Endothelial cell of umbilical vein (primary cell): ENCODE data around the gene MFSD6L. TPM values are rescaled to one million over a fixed set of nuclear protein-coding genes. Genes with fewer than 3 reads are reported as not detected.

Source experiments
- BruUV-seq: library from RNA; stranded (reverse); fragments of 400-500 nt; replicated peaks from 2 replicates; lab custom pipeline; 2021; lab: Mats Ljungman, UMichigan
- CTCF ChIA-PET: fragments of 300-600, 350-600 bp; sonication (Branson Sonifier 250); formaldehyde crosslinking; loops from one replicate; lab custom pipeline; 2021; ENCODE audit warnings: antibody characterized with exemption, inconsistent platforms; lab: Charles Lee
- POLR2A ChIA-PET: fragments of 300-600, 350-600 bp; sonication (Branson Sonifier 250); formaldehyde crosslinking; loops from one replicate; lab custom pipeline; 2021; ENCODE audit warnings: antibody characterized with exemption, inconsistent platforms; lab: Charles Lee
- DNase-seq: peaks from one replicate; pipeline ENCODE4 v3.0.0-alpha.2; 2011; ENCODE audit warnings: low read depth, low spot score
- FAIRE-seq: peaks from 2 replicates; lab custom pipeline; 2011; peaks lifted over from hg19 to GRCh38; lab: Jason Lieb, UNC
- H2AFZ ChIP-seq: 2 replicates; pipeline ENCODE4 v1.6.0; 2012; ENCODE audit warnings: low read depth, low read length, control low read depth, inconsistent platforms
- H3K27ac ChIP-seq: 2 replicates; pipeline ENCODE4 v1.5.1; 2011; ENCODE audit warnings: low read depth, mild to moderate bottlenecking, control low read depth, low read length, moderate library complexity; ENCODE audit not compliant: insufficient read depth
- H3K27me3 ChIP-seq, 2 experiments: 2 replicates each; pipeline versions ENCODE4 v1.6.0 to v1.6.1; 2011; ENCODE audit warnings: low read length in 2 of 2, mixed read lengths in 1 of 2; ENCODE audit not compliant: control insufficient read depth in 2 of 2, insufficient read depth in 2 of 2
- H3K36me3 ChIP-seq, 2 experiments: 2 replicates in 1 of 2; 3 replicates in 1 of 2; pipeline ENCODE4 v1.5.1; 2011; ENCODE audit warnings: low read length in 2 of 2, mild to moderate bottlenecking in 1 of 2, moderate library complexity in 1 of 2; ENCODE audit not compliant: control insufficient read depth in 2 of 2, insufficient read depth in 2 of 2; ENCODE audit errors: extremely low read depth in 1 of 2
- H3K4me1 ChIP-seq: 3 replicates; pipeline ENCODE4 v1.5.1; 2011; ENCODE audit warnings: mild to moderate bottlenecking, low read length; ENCODE audit not compliant: control insufficient read depth, insufficient read depth; ENCODE audit errors: extremely low read depth
- H3K4me2 ChIP-seq: 2 replicates; pipeline ENCODE4 v1.6.1; 2011; ENCODE audit warnings: low read length, control low read depth, mixed read lengths; ENCODE audit not compliant: insufficient read depth
- H3K4me3 ChIP-seq, 3 experiments: fragments of 200-600 bp in 1 of 3; sonication (generic), shearing (Covaris generic) in 1 of 3; replicated peaks in 1 of 3; 2 replicates each; pipeline ENCODE4 v1.5.1; 2011 to 2016; ENCODE audit warnings: control low read depth in 3 of 3, low read length in 3 of 3, mild to moderate bottlenecking in 2 of 3, inconsistent platforms in 1 of 3, low read depth in 1 of 3, moderate library complexity in 1 of 3; ENCODE audit not compliant: insufficient read depth in 1 of 3
- H3K79me2 ChIP-seq: 2 replicates; pipeline ENCODE4 v1.6.0; 2012; ENCODE audit warnings: low read length, inconsistent platforms; ENCODE audit not compliant: control insufficient read depth, insufficient read depth
- H3K9ac ChIP-seq: replicated peaks from 2 replicates; pipeline ENCODE3; 2011; ENCODE audit warnings: low read length, control low read depth; ENCODE audit not compliant: insufficient read depth; ENCODE audit errors: extremely low read depth
- H3K9me1 ChIP-seq: replicated peaks from 3 replicates; pipeline ENCODE4 v1.6.0; 2011; ENCODE audit warnings: mild to moderate bottlenecking, low read length; ENCODE audit not compliant: control insufficient read depth, insufficient read depth; ENCODE audit errors: extremely low read depth
- H3K9me3 ChIP-seq: replicated peaks from 2 replicates; pipeline ENCODE4 v1.5.1; 2012; ENCODE audit warnings: low read length, inconsistent platforms; ENCODE audit not compliant: control insufficient read depth, insufficient read depth
- H4K20me1 ChIP-seq: replicated peaks from 2 replicates; pipeline ENCODE3; 2011; ENCODE audit warnings: mild to moderate bottlenecking, low read length; ENCODE audit not compliant: control insufficient read depth, insufficient read depth; ENCODE audit errors: extremely low read depth
- CTCF ChIP-seq, 2 donors: IDR thresholded peaks; 1 replicate in 1 of 2; 2 replicates in 1 of 2; pipeline ENCODE4 v1.5.1; 2011; ENCODE audit warnings: low read length in 2 of 2, mild to moderate bottlenecking in 2 of 2, moderate library complexity in 2 of 2, control low read depth in 1 of 2, inconsistent platforms in 1 of 2, low read depth in 1 of 2; ENCODE audit not compliant: insufficient read depth in 1 of 2; ENCODE audit errors: extremely low read depth in 1 of 2
- EZH2 ChIP-seq: IDR thresholded peaks from 2 replicates; pipeline ENCODE4 v1.6.1; 2012; ENCODE audit warnings: borderline replicate concordance, low read depth, mild to moderate bottlenecking, moderate library complexity, low read length, inconsistent platforms; ENCODE audit not compliant: severe bottlenecking
- FOS ChIP-seq: IDR thresholded peaks from 2 replicates; pipeline ENCODE4 v1.6.1; 2011; ENCODE audit warnings: mild to moderate bottlenecking, low read length, moderate library complexity, borderline replicate concordance; ENCODE audit not compliant: insufficient read depth
- GATA2 ChIP-seq: IDR thresholded peaks from 2 replicates; pipeline ENCODE4 v1.7.0; 2011; ENCODE audit warnings: low read depth, mild to moderate bottlenecking, moderate library complexity, mixed read lengths, low read length; ENCODE audit not compliant: insufficient read length, insufficient read depth
- JUN ChIP-seq: IDR thresholded peaks from 2 replicates; pipeline ENCODE4 v1.6.1; 2011; ENCODE audit warnings: borderline replicate concordance, low read depth; ENCODE audit not compliant: insufficient read length, insufficient read depth
- MYC ChIP-seq: IDR thresholded peaks from one replicate; pipeline ENCODE4 v1.6.1; 2011; ENCODE audit warnings: mild to moderate bottlenecking, low read depth, low read length
- POLR2A ChIP-seq: IDR thresholded peaks from 2 replicates; pipeline ENCODE4 v1.6.1; 2012; ENCODE audit warnings: low read depth, mild to moderate bottlenecking, control low read depth, low read length
- POLR2AphosphoS5 ChIP-seq: IDR thresholded peaks from 2 replicates; pipeline ENCODE4 v1.6.1; 2012; ENCODE audit warnings: low read depth, mild to moderate bottlenecking, control low read depth, low read length, moderate library complexity; ENCODE audit not compliant: insufficient read depth
- dilution Hi-C: fragments of 300-500 bp; cut with MboI; formaldehyde crosslinking; loops from one replicate; pipeline ENCODE4 v1.15.0; 2019; ENCODE audit warnings: low sequenced_read_pairs; ENCODE audit not compliant: extremely low pct_ligation_motif_present
- intact Hi-C: fragments of 100-400 bp; cut with micrococcal nuclease; formaldehyde crosslinking; loops from one replicate; pipeline ENCODE4 v1.10.0; 2022
- polyA plus RNA-seq, 4 experiments: library from polyadenylated mRNA; depleted of rRNA in 3 of 4; stranded (reverse) in 3 of 4; unstranded in 1 of 4; fragments of >200 nt; gene quantifications; 2 replicates each; pipeline versions ENCODE4 v1.2.1 to v1.2.3, GENCODE V29; 2011 to 2012; ENCODE audit warnings: missing spikeins in 1 of 4
- total RNA-seq: library from RNA; stranded (reverse); gene quantifications from 2 replicates; pipeline ENCODE4 v1.2.3, GENCODE V29; 2021
- TF ChIP-seq, protein P1 (sequence below): IDR thresholded peaks from 2 replicates; pipeline ENCODE4 v1.6.1; 2011; ENCODE audit not compliant: insufficient read depth, insufficient read length

MFSD6L gene
- total and polyA plus RNA-seq, 2 donors (not counting 3 experiments of a cell fraction or from before 2014, with no cell fraction given), result not detected

GRCh38 chr17:8830141-8830540, 31.0 kb upstream of the MFSD6L start:
- ChIA-PET POLR2A (no interaction called here), CTCF (no interaction called here)
- Histone ChIP-seq H2AFZ (no peak overlapping the region), H4K20me1 (no peaks in the 10 kb centered on the region), H3K4me3 (no peak overlapping the region), H3K9me1 (no peaks in the 10 kb centered on the region), H3K79me2 (no peaks in the 10 kb centered on the region), H3K9ac (no peak overlapping the region), H3K27me3 (no peaks in the 10 kb centered on the region), H3K9me3 (no peaks in the 10 kb centered on the region), H3K4me1 (no peaks in the 10 kb centered on the region), H3K36me3 (no peaks in the 10 kb centered on the region), H3K4me2 (no peak overlapping the region), H3K27ac (no peak overlapping the region)
- no peak for DNase-seq
- FAIRE-seq, result no peak
- TF ChIP-seq EZH2, result no peak
- no peak for TF ChIP-seq FOS
- TF ChIP-seq POLR2A, result no peak
- no peak for TF ChIP-seq GATA2
- TF ChIP-seq CTCF (IDR thresholded peaks at IDR 0.05; ENCODE audit: extremely low read depth in 1 of 2, insufficient read depth in 1 of 2, low read depth in 1 of 2, low read length in 2 of 2), result no peak
- TF ChIP-seq MYC, result no peak
- TF ChIP-seq POLR2AphosphoS5, result no peak
- TF ChIP-seq, protein P1, sequence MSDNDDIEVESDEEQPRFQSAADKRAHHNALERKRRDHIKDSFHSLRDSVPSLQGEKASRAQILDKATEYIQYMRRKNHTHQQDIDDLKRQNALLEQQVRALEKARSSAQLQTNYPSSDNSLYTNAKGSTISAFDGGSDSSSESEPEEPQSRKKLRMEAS, result no peak
- no peak for TF ChIP-seq JUN
- dilution Hi-C loops, result no loop called here
- BruUV-seq, result no TSS peak
- intact Hi-C loops, result no loop called here
